A673 (cell line): Measurements from ENCODE around the gene NFATC4.

Source experiments
- CTCF ChIP-seq: fragments of 300-800, 200-600 bp; sonication (generic); conservative IDR thresholded peaks from 2 replicates; pipeline ENCODE4 v1.5.1; 2017; ENCODE audit warnings: low read depth, mild to moderate bottlenecking, antibody characterized with exemption, low read length, moderate library complexity, mixed read lengths
- EZH2 ChIP-seq: fragments of 200-600 bp; sonication (generic); IDR thresholded peaks from 2 replicates; pipeline ENCODE4 v1.6.1; 2017; ENCODE audit warnings: borderline replicate concordance, low read depth, mild to moderate bottlenecking, mixed read lengths, antibody characterized with exemption, low read length; ENCODE audit not compliant: poor library complexity, severe bottlenecking

GRCh38 chr14:24361326-24361725 is 6.7 kb upstream of the NFATC4 start:
- TF ChIP-seq CTCF (no peak), EZH2 (no peak)
